ENCODE data around the gene HIPK1.

DNA sequence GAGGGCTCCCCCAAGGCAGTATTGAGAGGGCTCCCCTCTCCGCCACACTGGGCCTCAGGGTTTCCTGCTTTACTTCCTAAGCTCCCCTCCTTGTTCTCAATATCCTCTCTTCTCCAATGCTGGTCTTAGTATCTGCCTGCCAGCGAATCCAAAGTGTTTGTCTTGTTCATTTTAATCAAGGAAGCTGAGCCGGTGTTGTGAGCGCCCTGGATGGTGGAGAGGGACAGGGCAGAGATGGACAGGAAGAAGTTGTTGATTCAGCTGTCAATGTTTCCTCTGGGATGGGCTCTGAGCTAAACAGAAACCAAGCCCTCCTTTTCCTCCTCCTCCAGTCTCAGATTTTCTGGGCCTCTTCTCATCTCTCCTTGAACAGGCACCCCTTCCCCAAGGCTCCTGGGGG, 55.6 kb downstream of the HIPK1 start:
- TF ChIP-seq CTCF (IDR thresholded peaks at IDR 0.05) (no peak), POLR2A (IDR thresholded peaks at IDR 0.05) (no peak)

Measured in testis (tissue), 2 donors.